Measurements from ENCODE around the gene JARID2.

DNA sequence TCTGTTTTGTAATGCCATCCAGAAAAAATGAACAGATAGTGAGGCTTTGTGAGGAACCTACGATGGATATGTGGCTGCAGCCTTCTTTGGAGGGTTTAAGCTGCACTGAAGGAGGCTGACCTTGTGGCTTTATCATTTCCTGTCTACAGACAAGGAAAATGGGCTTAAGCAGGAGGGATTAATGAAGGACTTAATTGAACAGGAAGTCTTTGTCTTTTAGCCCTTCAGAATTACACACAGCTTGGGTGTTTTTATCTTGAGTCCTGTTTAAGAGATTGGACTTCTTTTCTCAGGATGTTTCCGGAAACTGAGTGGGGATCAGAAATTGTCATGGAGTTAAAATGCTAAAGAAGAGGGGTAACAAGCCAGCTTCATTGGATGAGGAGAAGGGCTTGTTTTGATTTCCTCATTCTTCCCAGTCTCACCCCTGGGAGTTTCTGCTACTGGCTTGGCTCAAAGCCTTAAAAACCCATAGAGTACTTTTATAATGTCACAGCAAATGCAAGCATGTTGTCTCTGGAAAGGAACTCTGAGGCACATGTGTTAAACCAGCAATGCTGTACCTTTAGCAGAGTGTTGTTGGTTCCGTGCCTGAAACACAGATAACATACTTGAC lies 193.6 kb downstream of the JARID2 start:
- TF ChIP-seq ZNF235 (CRISPR knock-in tag; IDR thresholded peaks at IDR 0.05; ENCODE audit: borderline replicate concordance) (no peak), ETV6 (CRISPR knock-in tag; conservative IDR thresholded peaks at IDR 0.05) (no peak)

All from HepG2 (cell line).